Left ventricle myocardium superior (tissue), 1 donor: ENCODE data around the gene ATP7B. TPM values are rescaled to one million over a fixed set of nuclear protein-coding genes. Genes with fewer than 3 reads are reported as not detected.
"Not testable (repeated sequence)": the region's sequence is repeated elsewhere in the genome, so short reads cannot be mapped to it uniquely, and the experiment has no call there.

Source experiments
- ATAC-seq: fragments of 200-7000 bp; cut with Tn5 transposase; one replicate; pipeline ENCODE4 v1.9.1; 2020; ENCODE audit warnings: mild to moderate bottlenecking, moderate library complexity
- DNase-seq: peaks from one replicate; pipeline ENCODE4 v3.0.0-alpha.2; 2020
- intact Hi-C: fragments of 100-400 bp; cut with micrococcal nuclease; formaldehyde crosslinking; loops from one replicate; pipeline ENCODE4 v1.11.0; 2022
- total RNA-seq: library from RNA; stranded (reverse); fragmentation: NEBNext Ultra II Directional; extraction: Animal tissue kit (Norgen Biotek cat#: 25700); gene quantifications from one replicate; pipeline ENCODE4 v1.2.1, GENCODE V29; 2021
- donor health status: DM: no; HTN: yes; CAD: no; lungs with severe emphysema.

The ATP7B gene
- total RNA-seq, 1 donor from 2014 or later: 4.9 TPM

GRCh38 chr13:51912511-51913225 lies 98.6 kb downstream of the ATP7B start:
- ATAC-seq (no peak), DNase-seq (no peak)
- intact Hi-C loops: no loop called here

DNA sequence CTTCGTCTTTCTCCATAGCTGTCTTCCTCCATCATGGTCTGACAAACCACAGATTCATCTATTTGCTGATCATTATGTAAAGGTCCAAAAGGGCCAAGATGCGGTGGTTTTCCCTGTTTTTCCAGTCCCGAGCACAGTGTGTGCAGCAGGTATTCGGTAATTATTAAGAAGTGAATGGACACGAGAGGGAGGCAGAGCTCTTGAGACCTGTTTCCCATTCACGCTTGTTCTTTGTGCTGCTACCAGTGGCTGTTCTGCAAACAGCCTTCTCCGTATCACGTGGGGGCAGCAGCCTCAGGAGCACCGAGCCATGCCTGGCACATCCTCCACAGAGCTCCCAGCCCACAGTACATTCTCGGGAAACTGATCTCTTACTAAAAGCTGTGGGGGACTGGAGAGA lies 99.2 kb downstream of the ATP7B start:
- DNase-seq (no peak), ATAC-seq (peak; percentile 71)
- intact Hi-C loops: no loop called here

- intact Hi-C loops: no loop called here
- ATAC-seq (no peak), DNase-seq (no peak)
Measured at GRCh38 chr13:51910508-51910907, 100.7 kb downstream of the ATP7B start.

DNA sequence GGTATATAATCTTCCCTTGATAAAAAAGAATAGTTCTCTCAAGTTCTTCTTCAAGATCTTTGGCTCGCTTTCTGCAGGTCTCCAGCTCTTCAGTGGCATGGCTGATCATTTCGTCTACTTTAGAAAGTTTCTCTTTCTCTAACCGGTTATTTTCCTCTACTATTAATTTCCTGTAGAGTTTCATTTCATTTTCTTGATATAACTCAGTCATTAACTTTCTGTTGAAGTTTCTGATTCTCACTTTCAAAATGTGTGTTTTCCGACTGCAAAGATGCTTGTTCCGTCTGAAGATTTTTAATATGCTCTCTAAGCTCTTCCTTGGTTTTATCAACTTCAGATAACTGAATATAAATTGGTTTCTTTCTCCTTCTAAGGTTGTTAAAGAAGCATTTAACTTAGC lies 102.0 kb downstream of the ATP7B start:
- ATAC-seq, intact Hi-C loops, DNase-seq: not testable (repeated sequence)

DNA sequence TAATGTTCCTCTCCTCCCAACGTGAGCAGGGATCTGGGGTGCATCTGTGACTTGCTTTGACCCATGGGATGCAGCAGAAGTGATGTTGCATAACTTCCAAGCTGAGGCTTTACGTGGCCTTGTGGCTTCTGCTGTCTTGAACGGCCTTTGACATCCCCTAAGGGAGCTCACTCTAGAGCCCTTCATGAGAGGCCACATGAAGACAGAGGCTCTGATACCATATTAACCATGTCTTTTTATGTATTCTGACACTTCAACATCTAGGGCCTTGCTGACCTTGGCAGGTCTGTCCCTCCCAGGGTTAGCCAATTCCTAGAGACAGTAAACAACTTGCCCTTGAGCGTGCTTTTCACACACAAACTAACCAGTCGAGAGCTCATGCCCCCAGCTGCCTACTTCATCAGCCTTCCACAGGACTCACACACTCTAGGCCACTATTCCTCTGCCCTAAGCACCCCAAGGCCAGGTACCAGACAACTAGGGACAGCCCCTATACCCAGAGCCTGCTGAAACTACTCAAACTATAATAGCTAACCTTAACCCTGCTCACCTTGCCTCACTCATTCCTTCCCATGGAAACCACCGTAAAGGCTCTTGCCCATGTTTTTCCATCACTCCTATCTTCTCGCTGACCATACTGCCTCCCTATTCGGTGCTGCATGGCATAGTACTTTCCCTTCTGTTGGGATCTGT lies 104.1 kb downstream of the ATP7B start:
- ATAC-seq (peak; percentile 35), DNase-seq (no peak)
- intact Hi-C loops: no loop called here

DNA sequence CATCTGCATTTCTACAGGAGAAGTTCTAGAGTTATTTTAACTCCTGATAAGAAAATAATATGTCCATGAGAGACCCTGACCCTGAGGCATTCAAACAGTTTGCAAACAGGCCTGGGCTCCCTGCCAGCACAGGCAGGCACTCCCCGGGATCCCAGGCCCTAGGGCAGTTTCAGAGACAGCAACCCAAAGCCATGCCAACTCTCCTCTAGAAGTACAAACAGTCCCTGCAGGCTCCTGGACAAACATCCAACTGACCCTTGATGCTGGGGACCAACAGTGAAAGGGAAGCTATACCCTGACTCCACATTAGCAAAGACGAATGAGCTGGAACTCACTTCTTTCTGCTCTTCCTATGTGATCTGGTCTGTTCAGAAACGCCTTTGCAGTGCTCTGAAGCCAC lies 104.7 kb downstream of the ATP7B start:
- intact Hi-C loops: no loop called here
- peak; percentile 60 for DNase-seq
- ATAC-seq: peak; percentile 95

GRCh38 chr13:51905787-51906186 lies 105.5 kb downstream of the ATP7B start:
- DNase-seq (no peak), ATAC-seq (peak; percentile 26)
- intact Hi-C loops: no loop called here

- no peak for ATAC-seq
- DNase-seq: no peak
- intact Hi-C loops: no loop called here
Measured at GRCh38 chr13:51902776-51903175, 108.5 kb downstream of the ATP7B start.

DNA sequence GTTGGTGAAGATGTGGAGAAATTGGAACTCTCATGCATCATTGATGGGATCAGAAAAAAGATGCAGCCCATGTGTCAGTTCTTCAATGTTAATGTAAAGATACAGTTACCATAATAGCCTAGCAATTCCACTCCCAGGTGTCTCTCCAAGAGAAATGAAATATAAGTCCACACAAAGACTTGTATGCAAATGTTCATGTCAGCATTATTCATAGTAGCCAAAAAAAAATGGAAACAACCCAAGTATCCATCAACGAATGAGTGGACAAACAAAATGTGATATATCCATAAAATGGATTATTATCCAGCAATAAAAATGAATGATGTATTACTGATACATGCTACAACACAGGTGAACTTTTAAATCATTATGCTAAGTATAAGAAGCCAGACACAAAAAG lies 110.8 kb downstream of the ATP7B start:
- ATAC-seq (no peak), DNase-seq (no peak)
- intact Hi-C loops: no loop called here

DNA sequence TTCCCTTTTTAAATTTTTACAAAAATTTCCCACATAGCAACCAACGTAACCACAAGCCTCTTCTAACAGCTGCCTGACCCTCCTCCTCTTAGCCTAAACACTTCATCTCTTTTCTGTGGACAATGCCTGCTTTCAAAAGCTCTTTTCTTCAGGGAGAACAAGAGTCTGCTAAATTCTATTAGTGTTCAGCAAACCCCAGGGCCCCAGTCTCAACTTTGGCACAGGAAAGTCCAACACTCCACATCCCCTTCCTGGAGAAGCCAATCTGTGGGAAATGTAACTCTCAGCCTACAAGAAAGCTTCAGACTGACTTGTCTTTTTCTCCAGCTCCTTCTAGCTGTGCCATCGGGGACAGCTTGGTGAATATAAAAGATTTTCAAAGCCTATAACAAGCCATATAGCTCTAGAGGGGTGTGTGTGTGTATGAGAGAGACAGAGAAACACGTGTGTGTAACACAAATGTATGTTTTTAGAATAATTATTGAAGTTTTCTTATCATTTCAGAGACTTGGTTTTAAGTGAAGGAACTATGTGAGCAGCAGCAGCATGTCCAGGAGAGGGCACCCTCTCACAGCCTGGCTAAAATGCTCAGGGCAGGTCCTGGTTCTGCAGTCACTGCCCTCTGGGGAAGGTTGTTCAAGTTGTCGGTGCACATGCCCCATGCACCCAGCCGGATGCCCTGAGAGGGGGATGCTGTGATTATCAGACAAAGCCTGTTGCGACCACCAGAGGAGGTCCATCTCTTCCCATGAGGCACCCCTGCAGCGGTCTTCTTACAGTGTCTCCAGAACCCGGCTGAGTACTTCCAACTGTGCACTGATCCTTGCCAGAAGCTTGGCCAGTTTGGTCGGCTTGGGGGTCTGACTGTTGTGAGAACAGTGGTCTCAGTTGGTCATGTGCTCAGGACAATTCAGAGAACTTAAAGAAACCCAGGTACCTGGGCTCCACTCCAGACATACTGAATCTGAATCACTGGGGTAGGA lies 115.1 kb downstream of the ATP7B start:
- ATAC-seq (peak; percentile 93), DNase-seq (peak; percentile 68)
- intact Hi-C loops: loop anchor here (5.0 kb wide), 1 partner anchor 226 kb away; no protein-coding TSS in a partner anchor

DNA sequence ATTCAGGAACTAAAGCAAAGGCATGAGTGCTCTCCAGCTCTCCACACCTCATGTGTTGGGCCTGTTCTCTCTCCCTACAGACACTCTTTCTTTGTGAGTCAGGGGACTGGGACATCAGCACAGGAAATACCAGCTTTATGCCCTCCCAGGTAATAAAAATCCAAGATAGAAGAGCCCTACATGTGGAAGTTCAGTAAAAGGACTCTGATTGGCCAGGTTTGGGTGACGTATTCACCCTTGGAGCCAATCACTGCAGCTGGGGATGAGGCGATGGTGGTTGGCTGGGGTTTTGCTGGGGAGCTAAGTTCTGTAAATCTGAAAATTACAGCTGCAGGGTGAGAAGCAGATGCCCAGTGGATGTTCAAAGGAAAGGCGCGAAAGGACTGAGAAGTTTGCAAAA lies 117.0 kb downstream of the ATP7B start:
- intact Hi-C loops: no loop called here
- ATAC-seq (no peak), DNase-seq (no peak)

- intact Hi-C loops: no loop called here
- ATAC-seq: no peak
- no peak for DNase-seq
Measured at GRCh38 chr13:51892657-51893056, 118.6 kb downstream of the ATP7B start.

GRCh38 chr13:51887468-51887867 lies 123.8 kb downstream of the ATP7B start:
- DNase-seq: no peak
- ATAC-seq: no peak
- intact Hi-C loops: no loop called here

- intact Hi-C loops: no loop called here
- ATAC-seq (no peak), DNase-seq (no peak)
Measured at GRCh38 chr13:51885651-51886050, 125.6 kb downstream of the ATP7B start.

- intact Hi-C loops: no loop called here
- DNase-seq (no peak), ATAC-seq (no peak)
Measured at GRCh38 chr13:51883226-51883600, 128.0 kb downstream of the ATP7B start.

Other genes starting within 250 kb of the ATP7B start
- gene DHRS12, start 207.3 kb downstream of the ATP7B start, total RNA-seq: 11.6 TPM
- gene TMEM272, start 166.3 kb downstream of the ATP7B start, total RNA-seq: 0.55 TPM
- gene CCDC70, start 149.5 kb downstream of the ATP7B start, total RNA-seq: not detected
- 18.4 TPM for gene ALG11, start 948 bp upstream of the ATP7B start, total RNA-seq
- gene UTP14C, start 13.2 kb upstream of the ATP7B start, total RNA-seq: 10.7 TPM
- 0.25 TPM for gene NEK5, start 117.6 kb upstream of the ATP7B start, total RNA-seq
- gene NEK3, start 148.1 kb upstream of the ATP7B start, total RNA-seq: 5.1 TPM